ENCODE measurements around the gene MAFB. TPM values are rescaled to one million over a fixed set of nuclear protein-coding genes. Genes with fewer than 3 reads are reported as not detected.

The MAFB gene
- total RNA-seq, 1 donor from 2014 or later, result 38.6 TPM

- intact Hi-C loops (cut with DNase I), result no loop called here
- DNase-seq (ENCODE audit: low spot score), result no peak
- ATAC-seq, result no peak
These were observed 18.0 kb upstream of the MAFB start for GRCh38 chr20:40706977-40707582.

GRCh38 chr20:40705413-40705812, 16.4 kb upstream of the MAFB start:
- intact Hi-C loops (cut with DNase I), result no loop called here
- ATAC-seq, result no peak
- no peak for DNase-seq (ENCODE audit: low spot score)

- DNase-seq (ENCODE audit: low spot score) (no peak), ATAC-seq (no peak)
- intact Hi-C loops (cut with DNase I), result no loop called here
These were observed 15.8 kb upstream of the MAFB start for GRCh38 chr20:40704828-40705227.

- DNase-seq (ENCODE audit: low spot score) (no peak), ATAC-seq (peak; percentile 59)
- intact Hi-C loops (cut with DNase I), result no loop called here
These were observed 15.0 kb upstream of the MAFB start for GRCh38 chr20:40703975-40704530.

- intact Hi-C loops (cut with DNase I), result no loop called here
- DNase-seq (ENCODE audit: low spot score) (no peak), ATAC-seq (no peak)
These were observed 13.5 kb upstream of the MAFB start for GRCh38 chr20:40702504-40702903.

- no peak for ATAC-seq
- no peak for DNase-seq (ENCODE audit: low spot score)
- intact Hi-C loops (cut with DNase I), result no loop called here
These were observed 9.7 kb upstream of the MAFB start for GRCh38 chr20:40698744-40699143.

GRCh38 chr20:40698281-40698680, 9.2 kb upstream of the MAFB start:
- DNase-seq (ENCODE audit: low spot score), result no peak
- ATAC-seq, result no peak
- intact Hi-C loops (cut with DNase I), result no loop called here

GRCh38 chr20:40697541-40697940, 8.5 kb upstream of the MAFB start:
- DNase-seq (ENCODE audit: low spot score) (no peak), ATAC-seq (peak; percentile 46)
- intact Hi-C loops (cut with DNase I), result no loop called here

GRCh38 chr20:40695214-40695613, 6.2 kb upstream of the MAFB start:
- no peak for DNase-seq (ENCODE audit: low spot score)
- intact Hi-C loops (cut with DNase I), result no loop called here
- ATAC-seq, result no peak

- no peak for ATAC-seq
- intact Hi-C loops (cut with DNase I), result no loop called here
- DNase-seq (ENCODE audit: low spot score), result no peak
These were observed 5.2 kb upstream of the MAFB start for GRCh38 chr20:40694246-40694645.

- no peak for ATAC-seq
- DNase-seq (ENCODE audit: low spot score), result no peak
- intact Hi-C loops (cut with DNase I), result no loop called here
These were observed 3.4 kb upstream of the MAFB start for GRCh38 chr20:40692240-40693011.

- no peak for DNase-seq (ENCODE audit: low spot score)
- intact Hi-C loops (cut with DNase I), result no loop called here
- ATAC-seq, result no peak
These were observed 2.7 kb upstream of the MAFB start for GRCh38 chr20:40691566-40692239.

GRCh38 chr20:40690836-40691565, 2.0 kb upstream of the MAFB start:
- no peak for ATAC-seq
- no peak for DNase-seq (ENCODE audit: low spot score)
- intact Hi-C loops (cut with DNase I), result no loop called here

GRCh38 chr20:40689943-40690835, 1.2 kb upstream of the MAFB start:
- ATAC-seq (peak; percentile 86), DNase-seq (ENCODE audit: low spot score) (peak; percentile 96)
- intact Hi-C loops (cut with DNase I), result loop anchor here (10.0 kb wide), 1 partner anchor 1425 kb away; no protein-coding TSS in a partner anchor

GRCh38 chr20:40688129-40689099, 622 bp downstream of the MAFB start:
- intact Hi-C loops (cut with DNase I), result loop anchor here (10.0 kb wide), 1 partner anchor 1424 kb away; no protein-coding TSS in a partner anchor
- no peak for DNase-seq (ENCODE audit: low spot score)
- no peak for ATAC-seq

- intact Hi-C loops (cut with DNase I), result loop anchor here (10.0 kb wide), 1 partner anchor 1423 kb away; no protein-coding TSS in a partner anchor
- DNase-seq (ENCODE audit: low spot score) (peak; percentile 73), ATAC-seq (no peak)
These were observed 1.5 kb downstream of the MAFB start for GRCh38 chr20:40687384-40688128.

All from sciatic nerve (tissue), 2 donors.